Measurements from ENCODE around the gene PTPN14.

PTPN14 gene

DNA sequence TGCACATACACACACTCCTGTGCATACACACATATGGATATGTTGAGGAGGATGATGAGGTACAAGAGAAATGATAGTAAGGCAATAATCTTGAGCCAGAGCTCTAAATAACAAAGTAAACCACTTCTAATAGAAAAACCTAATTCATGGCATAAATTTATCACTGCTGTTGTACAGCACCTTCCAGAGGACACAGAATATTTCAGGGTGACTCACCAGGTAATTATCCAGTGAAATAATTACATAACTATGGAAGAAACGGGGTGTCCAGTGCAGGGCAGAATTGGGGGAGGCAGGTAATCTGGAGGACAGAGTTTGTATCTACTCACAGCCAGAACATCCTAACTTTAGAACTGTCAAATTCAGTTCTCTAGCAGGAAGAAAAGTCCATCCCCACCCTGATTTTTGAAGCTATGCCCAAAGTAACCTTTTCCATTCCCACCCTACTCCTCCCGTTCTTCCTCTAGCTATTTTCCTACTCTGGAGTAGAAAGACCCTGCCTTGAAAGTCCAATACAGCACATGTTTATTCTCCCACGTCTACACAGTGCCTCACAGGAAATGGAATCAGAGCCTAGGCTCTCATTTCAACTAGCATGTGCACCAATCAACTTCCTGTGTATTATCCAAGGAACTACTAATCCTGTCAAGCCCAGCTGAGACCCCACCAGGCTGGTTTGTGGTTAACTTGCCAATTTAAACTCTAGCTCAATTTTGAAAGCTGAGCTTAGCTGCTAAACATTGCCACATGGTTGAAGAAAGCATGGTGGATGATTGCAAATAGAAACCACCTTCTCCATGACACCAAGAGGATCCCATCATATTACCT is 96.6 kb downstream of the PTPN14 start:
- no peak for DNase-seq (ENCODE audit: low spot score)

DNA sequence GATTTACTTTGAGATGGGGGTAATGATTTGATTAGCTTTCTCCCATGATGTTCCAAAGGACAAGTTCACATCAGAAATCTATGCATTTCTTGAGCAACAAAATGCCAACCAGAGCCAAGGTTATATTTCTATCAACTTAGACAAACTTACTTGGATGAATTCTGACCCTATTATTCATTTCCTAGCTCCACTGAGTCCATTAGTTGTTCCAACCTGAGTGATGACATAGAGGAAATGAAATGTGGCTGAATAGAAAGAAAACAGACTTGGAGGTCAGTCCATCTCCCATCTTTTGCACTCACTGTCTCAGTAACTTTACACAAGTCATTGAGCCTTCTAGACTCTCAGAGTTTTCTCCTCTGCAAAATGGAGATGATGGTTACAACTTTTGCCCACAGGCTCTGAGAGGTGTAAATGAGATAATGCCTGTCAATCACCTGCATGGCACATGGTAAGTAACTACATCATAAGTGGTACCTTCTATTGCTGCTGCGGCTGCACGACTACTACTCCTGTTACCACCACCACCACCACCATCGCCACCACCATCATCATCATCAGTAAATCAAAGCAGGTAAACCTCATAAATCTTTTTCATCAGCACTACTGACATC is 98.2 kb downstream of the PTPN14 start:
- DNase-seq (ENCODE audit: low spot score): no peak

DNA sequence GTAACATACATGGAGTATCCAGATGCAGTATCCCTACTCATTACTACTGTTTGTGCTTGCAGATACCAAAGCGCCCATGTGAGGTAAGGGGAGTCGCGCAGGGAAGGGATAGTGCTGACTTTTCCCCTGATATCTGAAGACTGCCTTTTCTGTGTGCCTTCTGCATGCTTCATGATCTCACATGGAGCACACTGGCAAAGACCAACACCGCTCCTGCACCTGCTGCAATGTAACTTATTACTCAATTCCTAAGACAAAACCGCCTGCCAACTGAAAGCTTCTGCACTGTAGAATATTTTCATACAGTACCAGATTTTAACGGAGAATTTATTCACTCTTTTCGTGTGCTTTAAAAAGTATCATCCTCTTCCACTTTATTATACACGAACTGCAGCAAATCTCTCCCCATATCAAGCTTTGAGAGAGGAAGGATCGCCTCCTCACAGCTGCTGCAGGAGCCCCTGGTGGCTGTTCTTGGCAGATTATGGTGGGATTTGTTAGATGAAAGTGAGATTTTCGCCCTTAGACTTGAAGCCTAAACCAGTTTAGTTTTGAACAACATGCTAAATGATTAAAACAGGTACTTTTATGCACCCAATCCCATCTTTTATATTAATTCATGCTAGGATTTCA is 99.1 kb downstream of the PTPN14 start:
- no peak for DNase-seq (ENCODE audit: low spot score)

- no peak for DNase-seq (ENCODE audit: low spot score)
Measured at GRCh38 chr1:214451596-214451995, 99.8 kb downstream of the PTPN14 start.

DNA sequence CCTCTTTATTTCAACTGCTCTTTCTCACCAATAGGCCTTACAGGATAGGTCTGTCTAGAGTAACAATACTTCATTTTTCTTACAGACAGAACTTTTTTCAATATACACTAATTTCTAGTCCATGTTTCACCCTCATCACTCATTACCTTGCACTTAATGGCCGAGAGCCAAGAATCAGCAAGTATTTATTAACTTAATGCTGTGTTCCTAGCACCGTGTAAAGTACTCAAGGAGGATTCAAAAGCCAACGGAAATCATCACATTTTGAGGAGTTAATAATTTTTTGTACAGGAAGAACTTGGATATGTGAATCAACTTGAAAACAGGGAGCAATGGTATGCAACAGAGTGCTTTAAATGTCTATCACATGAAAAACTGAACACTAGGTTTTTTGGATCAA is 102.0 kb downstream of the PTPN14 start:
- DNase-seq (ENCODE audit: low spot score): no peak

- no peak for DNase-seq (ENCODE audit: low spot score)
Measured at GRCh38 chr1:214448536-214448935, 102.9 kb downstream of the PTPN14 start.

DNA sequence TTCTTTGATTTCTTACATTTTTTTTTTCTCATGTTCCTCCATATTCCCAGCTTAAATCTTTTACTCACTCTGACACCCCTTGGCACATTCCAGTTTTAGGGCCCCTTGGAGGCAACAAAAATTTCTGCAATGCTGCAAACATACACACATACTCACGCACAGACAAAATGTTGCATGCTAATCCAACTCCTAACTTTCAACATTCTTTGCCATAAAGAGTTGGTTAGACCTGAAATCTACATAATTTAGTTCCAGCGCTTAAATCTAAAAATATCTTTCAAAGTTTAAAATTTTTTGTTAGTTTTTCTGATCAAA is 103.9 kb downstream of the PTPN14 start:
- DNase-seq (ENCODE audit: low spot score): no peak

GRCh38 chr1:214446772-214447556 is 104.4 kb downstream of the PTPN14 start:
- DNase-seq (ENCODE audit: low spot score): peak; percentile 97

DNA sequence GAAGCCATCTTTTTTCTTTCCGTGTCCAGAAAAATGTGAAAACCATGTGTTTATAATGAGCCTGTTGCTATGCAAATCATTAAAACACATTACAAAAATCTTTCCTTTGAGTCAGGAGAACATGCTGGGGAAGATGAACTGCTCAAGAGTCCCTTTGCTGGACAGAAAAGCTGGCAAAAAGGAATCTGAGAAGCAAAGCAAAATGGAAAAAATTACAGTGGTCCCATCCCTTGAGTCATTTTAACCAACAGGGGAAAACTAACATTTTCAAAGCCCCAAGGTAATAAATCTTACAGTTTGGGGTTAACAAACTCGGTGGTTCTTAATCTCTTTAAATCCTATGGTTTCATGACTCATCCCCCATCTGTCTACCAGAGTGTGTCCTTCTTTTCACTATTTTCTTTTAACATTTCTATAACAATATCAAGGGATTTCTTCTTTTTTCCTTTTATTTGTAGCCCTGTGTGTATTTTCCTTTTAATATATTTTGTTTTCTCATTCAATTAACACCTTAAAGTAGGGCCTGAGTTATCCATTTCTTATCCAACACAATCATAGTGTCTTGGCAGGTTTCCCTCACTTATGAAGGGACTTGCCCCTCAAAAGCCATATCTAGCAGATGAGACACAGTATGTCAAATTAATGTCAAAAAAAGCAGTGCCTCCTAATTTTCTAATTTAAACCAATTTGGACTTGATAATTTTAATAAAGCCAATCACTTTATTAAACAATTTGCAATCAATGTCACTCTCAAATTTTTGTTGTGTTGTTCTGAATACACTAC is 105.4 kb downstream of the PTPN14 start:
- peak; percentile 72 for DNase-seq (ENCODE audit: low spot score)

GRCh38 chr1:214445199-214445598 is 106.2 kb downstream of the PTPN14 start:
- DNase-seq (ENCODE audit: low spot score): no peak

DNA sequence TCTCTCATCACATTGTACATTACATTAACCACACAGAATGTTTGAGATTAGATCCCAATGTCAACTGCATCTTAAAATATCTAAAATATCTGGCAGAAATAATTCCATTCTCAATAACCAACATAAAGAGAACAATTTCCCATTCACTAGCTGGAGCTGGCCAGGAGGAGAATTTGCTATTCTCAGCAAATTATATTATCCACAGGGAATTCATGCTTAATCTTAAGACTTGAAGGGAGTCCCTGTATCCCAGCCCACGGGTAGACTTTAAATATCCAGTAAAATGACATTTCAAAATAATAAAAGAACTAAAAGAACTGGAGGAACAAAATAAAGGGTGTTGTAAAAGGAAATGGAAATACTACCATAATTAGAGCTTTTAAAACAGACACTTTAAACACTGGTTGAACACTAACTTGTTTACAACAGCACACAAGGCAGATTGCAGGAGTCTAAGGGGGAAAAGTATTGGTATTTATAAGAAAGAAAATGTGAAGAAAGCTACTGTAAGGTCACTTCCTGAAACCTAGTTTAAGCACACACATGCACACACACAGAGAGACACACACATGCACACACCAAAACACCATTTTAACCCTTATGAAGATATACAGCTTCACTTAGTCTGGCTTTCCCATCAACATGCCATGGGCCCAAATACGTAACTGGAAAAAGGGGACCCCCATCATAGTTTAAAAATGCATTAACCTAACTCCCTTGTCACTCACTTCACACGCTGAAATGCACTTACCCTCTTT is 107.0 kb downstream of the PTPN14 start:
- peak; percentile 48 for DNase-seq (ENCODE audit: low spot score)

DNA sequence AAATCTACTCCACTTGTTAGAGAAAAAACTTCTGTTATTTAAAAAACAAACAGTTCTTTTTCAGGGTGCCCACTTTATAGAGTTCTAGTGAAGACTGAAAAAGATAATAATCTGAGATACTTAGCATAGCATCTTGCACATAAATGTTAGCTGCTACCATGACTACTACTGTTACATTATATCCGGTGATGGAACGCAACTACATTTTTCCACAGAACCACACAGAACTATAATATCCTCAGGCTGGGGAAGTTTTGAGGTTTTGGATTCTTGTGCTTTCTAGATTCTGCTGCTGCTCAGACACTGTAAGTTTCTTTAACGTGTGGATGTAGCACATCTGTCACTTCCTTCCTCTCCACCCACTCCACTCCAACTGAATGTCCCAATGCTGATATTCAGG is 110.3 kb downstream of the PTPN14 start:
- peak; percentile 86 for DNase-seq (ENCODE audit: low spot score)

- DNase-seq (ENCODE audit: low spot score): peak; percentile 65
Measured at GRCh38 chr1:214440219-214440965, 111.0 kb downstream of the PTPN14 start.

- peak; percentile 90 for DNase-seq (ENCODE audit: low spot score)
Measured at GRCh38 chr1:214439352-214440119, 111.9 kb downstream of the PTPN14 start.

- no peak for DNase-seq (ENCODE audit: low spot score)
Measured at GRCh38 chr1:214438530-214438929, 112.9 kb downstream of the PTPN14 start.

GRCh38 chr1:214438075-214438474 is 113.3 kb downstream of the PTPN14 start:
- no peak for DNase-seq (ENCODE audit: low spot score)

- no peak for DNase-seq (ENCODE audit: low spot score)
Measured at GRCh38 chr1:214435867-214436266, 115.5 kb downstream of the PTPN14 start.

DNA sequence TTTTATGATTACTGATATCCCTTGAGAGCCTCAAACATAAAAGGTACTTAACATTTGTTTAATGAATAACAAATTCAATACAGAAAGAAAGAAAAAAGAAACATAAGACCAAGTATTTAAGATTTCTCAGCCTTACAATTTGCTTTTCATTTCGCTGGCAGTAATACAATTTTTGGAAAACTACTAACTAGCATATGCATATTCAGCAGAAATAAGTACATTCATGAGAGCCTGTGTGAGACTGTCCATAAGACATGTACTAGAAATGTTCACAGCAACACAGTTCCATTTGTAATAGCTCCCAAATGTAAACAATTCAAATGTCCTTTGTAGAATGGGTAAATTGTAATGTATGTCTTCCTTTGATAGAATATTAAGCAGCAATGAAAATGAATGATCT is 119.2 kb downstream of the PTPN14 start:
- DNase-seq (ENCODE audit: low spot score): no peak

DNA sequence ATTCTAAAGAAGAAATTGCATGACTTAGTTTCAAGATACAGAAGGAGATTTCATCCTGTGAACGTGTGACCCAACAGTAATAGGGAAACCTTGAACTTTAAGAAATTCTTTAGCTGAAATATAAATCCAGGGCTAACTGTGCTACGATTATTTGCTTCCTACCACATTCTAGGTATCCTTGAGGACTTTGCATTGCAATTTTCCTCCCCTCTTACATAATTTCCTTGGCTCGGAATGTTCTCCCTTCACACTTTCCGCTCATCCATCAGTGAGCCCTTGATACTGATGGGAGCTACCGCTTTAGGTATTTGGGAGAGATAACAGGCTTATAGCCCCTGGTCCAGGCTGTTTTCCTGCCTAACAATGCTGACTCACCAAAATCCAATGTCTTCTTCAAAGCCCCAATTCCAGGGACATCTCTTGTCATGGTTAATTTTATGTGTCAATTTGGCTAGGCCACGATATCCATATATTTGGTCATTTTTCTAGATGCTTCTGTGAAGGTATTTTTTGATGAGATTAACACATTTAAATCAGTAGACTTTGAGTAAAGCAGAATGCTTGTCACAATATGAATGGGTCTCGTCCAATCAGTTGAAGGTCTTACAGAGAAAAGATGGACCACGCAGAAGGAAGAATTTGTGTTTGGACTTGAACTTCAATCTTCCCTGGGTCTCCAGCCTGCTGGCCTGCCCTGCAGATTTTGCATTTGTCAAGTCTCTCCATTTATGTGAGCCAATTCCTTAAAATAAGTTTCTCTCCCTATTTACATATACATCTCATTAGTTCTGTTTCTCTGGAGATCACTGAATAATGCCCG is 121.2 kb downstream of the PTPN14 start:
- no peak for DNase-seq (ENCODE audit: low spot score)

Data from COLO829 (cell line).